HepG2 (cell line): ENCODE measurements around the gene CD320. TPM values are rescaled to one million over a fixed set of nuclear protein-coding genes. Genes with fewer than 3 reads are reported as not detected.

Source experiments
- AHDC1 ChIP-seq: sonication (generic); formaldehyde crosslinking; IDR thresholded peaks from 2 replicates; pipeline ENCODE4 v1.5.1; 2020; ENCODE audit warnings: mild to moderate bottlenecking, missing genetic modification reagents, borderline replicate concordance
- FOSL1 ChIP-seq: sonication (generic); formaldehyde crosslinking; IDR thresholded peaks from 2 replicates; pipeline ENCODE4 v1.9.0; 2021; ENCODE audit warnings: missing genetic modification reagents, borderline replicate concordance
- GTF3A ChIP-seq: sonication (generic); formaldehyde crosslinking; conservative IDR thresholded peaks from 2 replicates; pipeline ENCODE4 v1.4.0; 2020; ENCODE audit warnings: mild to moderate bottlenecking, missing genetic modification reagents
- JDP2 ChIP-seq: sonication (generic); formaldehyde crosslinking; IDR thresholded peaks from 2 replicates; pipeline ENCODE4 v1.8.1; 2022; ENCODE audit warnings: missing genetic modification reagents, borderline replicate concordance
- RFX3 ChIP-seq: IDR thresholded peaks from 2 replicates; pipeline ENCODE4 v1.6.1; 2016; ENCODE audit warnings: missing biosample characterization, missing genetic modification reagents
- SP140L ChIP-seq: sonication (generic); formaldehyde crosslinking; IDR thresholded peaks from 2 replicates; pipeline ENCODE4 v1.4.0; 2020; ENCODE audit warnings: missing genetic modification reagents, borderline replicate concordance
- U2AF2 ChIP-seq: fragments of 200-400 bp; formaldehyde crosslinking; IDR thresholded peaks from 2 replicates; pipeline ENCODE4 v1.6.1; 2017; ENCODE audit warnings: low read depth, mild to moderate bottlenecking, low read length
- ZBTB2 ChIP-seq: sonication (generic); formaldehyde crosslinking; IDR thresholded peaks from 2 replicates; pipeline ENCODE4 v1.8.0; 2022; ENCODE audit warnings: low read depth, missing genetic modification reagents
- ZBTB4 ChIP-seq: sonication (generic); formaldehyde crosslinking; IDR thresholded peaks from 2 replicates; pipeline ENCODE4 v1.4.0; 2020; ENCODE audit warnings: missing genetic modification reagents, mild to moderate bottlenecking, borderline replicate concordance
- ZNF33A ChIP-seq: sonication (generic); formaldehyde crosslinking; IDR thresholded peaks from 2 replicates; pipeline ENCODE4 v1.5.1; 2020; ENCODE audit warnings: missing genetic modification reagents, mild to moderate bottlenecking, moderate library complexity, borderline replicate concordance
- ZNF660 ChIP-seq: sonication (generic); formaldehyde crosslinking; IDR thresholded peaks from 2 replicates; pipeline ENCODE4 v1.5.1; 2020; ENCODE audit warnings: mild to moderate bottlenecking, low read depth, missing genetic modification reagents, borderline replicate concordance
- ZXDC ChIP-seq: sonication (generic); formaldehyde crosslinking; IDR thresholded peaks from 2 replicates; pipeline ENCODE4 v1.5.0; 2020; ENCODE audit warnings: mild to moderate bottlenecking, missing genetic modification reagents
- polyA plus RNA-seq, 8 experiments: library from polyadenylated mRNA; depleted of rRNA in 3 of 8; stranded (reverse) in 7 of 8; unstranded in 1 of 8; fragments of >200 nt; fragmentation: Illumina TruSeq in 4 of 8; extraction: Trizol in 4 of 8; gene quantifications; 2 replicates each; pipeline versions ENCODE4 v1.2.1 to v1.2.3, GENCODE V29; 2011 to 2016; ENCODE audit warnings: low read depth in 4 of 8, missing spikeins in 1 of 8, mixed read lengths in 1 of 8; ENCODE audit not compliant: insufficient read depth in 1 of 8
- total RNA-seq, 5 experiments: library from RNA; depleted of rRNA; stranded (reverse); fragments of >200 nt; fragmentation: Illumina TruSeq; extraction: Trizol; gene quantifications; 2 replicates each; pipeline ENCODE4 v1.2.3, GENCODE V29; 2016; ENCODE audit warnings: low read depth in 1 of 5

Gene CD320
- total and polyA plus RNA-seq, 2 of the 13 experiments (the other 11 are each of a cell fraction or from before 2014, with no cell fraction given), result 83.1 to 99.9 TPM

GRCh38 chr19:8355631-8356402 lies 47.7 kb upstream of the CD320 start (continued):
- no peak; the same call in 1 of the 2 replicates for TF ChIP-seq AHDC1 (CRISPR knock-in tag)
- TF ChIP-seq ZBTB4 (CRISPR knock-in tag), result no peak
- no peak for TF ChIP-seq RFX3 (CRISPR knock-in tag)
- TF ChIP-seq ZBTB2, result no peak
- TF ChIP-seq U2AF2, result no peak
- TF ChIP-seq ZXDC (CRISPR knock-in tag), result no peak
- TF ChIP-seq FOSL1, result no peak; the same call in 1 of the 2 replicates
- no peak for TF ChIP-seq JDP2 (CRISPR knock-in tag)
- no peak for TF ChIP-seq ZNF33A (CRISPR knock-in tag)
- no peak for TF ChIP-seq ZNF660 (CRISPR knock-in tag)
- no peak for TF ChIP-seq SP140L (CRISPR knock-in tag)
- no peak for TF ChIP-seq GTF3A (CRISPR knock-in tag)
